ENCODE data around the gene TPK1.
"Not testable (repeated sequence)": the region's sequence is repeated elsewhere in the genome, so short reads cannot be mapped to it uniquely, and the experiment has no call there.

Gene TPK1

DNA sequence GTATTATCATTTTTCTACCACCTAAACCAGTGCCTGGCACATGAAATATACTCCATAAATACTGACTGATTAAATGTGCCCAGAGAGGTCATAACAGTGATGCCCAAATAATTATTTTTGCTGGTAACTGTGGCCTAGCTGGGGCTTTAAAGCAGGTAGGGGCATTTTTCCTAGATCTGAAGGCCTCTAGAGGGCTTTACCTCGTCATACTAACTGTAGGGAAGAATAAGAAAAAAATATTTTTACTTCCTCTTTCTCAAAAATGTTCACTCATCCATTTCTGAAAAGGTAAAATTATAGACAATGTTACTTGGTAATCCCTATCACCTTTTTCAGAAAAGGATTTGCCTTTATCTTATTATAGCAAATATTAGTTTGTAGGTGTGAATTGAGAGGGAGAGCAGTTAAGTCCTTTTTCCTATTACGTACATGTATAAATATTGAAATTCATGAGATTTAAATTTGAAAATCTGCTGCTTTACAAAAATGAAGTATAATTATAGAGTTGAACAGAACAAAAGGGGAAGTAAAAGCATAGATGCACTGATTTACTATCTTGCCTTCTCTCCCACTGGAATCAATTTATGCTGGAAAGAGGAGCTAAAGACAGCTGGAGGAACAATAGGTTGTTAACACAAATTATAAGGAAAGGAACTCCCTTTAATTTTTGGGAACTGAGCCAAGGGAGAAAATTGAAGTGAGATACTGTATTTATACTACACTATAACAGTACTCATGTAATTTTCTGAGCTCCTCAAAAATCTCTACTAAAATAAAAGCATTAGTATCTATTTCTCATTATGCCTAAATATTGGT, 360.8 kb downstream of the TPK1 start:
- DNase-seq (ENCODE audit: low read depth), result no peak

DNA sequence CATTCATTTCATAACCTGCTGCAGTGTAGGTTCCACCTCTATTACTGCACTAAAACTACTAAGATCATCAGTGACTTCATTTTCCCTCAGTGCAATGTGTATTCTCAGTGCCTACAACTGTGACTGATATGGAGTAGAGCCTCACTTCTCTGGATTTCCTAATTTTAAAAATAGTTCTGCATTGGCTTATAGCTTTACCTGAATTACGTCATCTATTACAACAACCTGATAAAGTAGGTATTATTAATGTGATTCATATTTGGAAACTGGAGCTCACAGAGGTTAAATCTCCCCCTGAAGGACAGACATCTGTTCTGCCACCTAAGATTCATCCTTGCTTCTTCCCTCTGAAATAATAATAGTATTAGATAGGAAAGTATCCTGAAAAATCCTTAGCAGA, 361.5 kb downstream of the TPK1 start:
- DNase-seq (ENCODE audit: low read depth), result no peak

DNA sequence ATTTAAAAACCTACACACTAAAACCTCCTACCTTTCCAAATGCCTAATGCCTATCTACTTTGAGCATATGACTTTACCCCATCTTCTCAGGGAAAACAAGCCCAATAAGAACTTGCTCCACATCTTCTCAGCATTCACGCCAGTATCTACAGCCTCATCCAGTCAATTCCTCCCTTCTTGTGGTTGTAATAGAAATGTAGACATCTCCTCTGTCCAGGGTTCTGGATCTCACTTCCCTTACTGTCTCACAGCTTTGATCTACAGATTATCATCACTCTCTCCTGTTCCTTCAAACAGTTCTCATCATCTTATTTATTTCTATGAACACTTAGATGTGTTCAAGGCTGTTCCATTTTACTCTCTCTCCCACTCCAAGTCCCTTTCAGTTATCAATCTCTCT, 361.9 kb downstream of the TPK1 start:
- no peak for DNase-seq (ENCODE audit: low read depth)

DNA sequence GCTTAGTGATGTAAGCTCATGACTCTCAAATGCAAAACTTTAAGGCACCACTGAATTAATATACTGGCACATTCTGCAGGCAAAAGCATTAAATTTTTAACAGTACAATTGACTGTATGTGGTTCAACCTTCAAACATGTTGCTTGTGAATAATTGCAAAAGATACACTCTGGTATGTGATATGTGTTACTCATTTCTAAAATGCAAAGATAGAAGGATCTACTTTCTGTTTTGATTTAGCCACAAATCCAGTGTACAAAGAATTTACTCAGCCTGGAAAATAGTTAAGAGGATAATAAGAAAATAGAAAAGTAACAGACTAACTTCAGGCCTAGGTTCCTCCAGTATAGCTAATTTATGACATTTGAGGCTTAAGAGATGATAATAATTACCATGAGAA, 365.8 kb downstream of the TPK1 start:
- no peak for DNase-seq (ENCODE audit: low read depth)

DNA sequence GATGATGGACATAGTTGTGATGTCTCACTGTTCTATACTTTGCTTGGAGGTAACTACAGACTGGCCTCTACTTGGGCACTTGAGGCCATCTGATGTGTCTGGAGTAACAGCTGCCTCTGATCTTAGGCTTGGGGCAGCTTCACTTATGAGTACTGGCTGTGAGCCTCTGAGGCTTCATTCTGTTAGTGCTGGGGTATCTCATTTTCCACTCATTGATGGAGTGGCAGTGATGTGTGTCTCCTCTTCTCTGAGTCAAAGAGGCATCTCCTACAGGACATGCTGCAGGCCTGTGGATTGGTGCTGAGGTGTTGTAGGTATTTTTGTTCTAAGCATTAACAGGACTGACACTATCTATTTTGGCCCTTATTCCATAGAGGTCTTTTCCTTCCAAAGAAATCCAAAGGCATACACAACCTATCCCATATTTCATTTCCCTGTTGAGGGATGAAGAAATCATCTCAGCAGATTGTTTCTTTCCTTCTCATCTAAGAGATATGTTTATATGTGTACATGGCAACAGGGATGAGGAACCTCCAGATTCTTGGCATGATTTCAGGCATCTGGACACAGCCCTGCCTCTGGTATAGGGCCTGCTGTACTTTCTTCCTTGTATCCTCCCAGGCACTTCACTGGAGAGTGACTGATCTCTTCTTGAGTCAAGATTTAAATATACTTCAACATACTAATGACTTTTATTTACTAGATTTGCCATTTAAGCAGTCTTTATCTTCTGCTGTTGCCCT, 366.7 kb downstream of the TPK1 start:
- no peak for DNase-seq (ENCODE audit: low read depth)

DNA sequence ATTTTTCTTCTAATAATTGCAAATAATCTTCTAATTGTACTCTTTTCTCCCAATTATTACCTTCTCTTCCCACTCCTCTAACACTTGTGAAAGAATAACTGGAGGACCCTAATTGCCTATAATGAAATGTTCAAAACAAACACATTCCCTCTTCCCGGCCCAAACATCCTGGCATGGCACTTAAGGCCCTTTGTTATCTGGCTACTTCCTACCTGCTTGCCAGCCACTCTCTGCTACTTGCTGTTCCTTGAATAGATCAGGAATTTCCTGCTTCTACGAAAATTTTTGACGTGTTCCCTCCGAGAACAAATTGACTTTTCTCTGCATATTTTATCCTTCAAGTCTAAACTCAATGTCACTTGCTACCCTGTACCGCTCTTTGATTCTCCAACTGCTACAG, 376.2 kb downstream of the TPK1 start:
- no peak for DNase-seq (ENCODE audit: low read depth)

DNA sequence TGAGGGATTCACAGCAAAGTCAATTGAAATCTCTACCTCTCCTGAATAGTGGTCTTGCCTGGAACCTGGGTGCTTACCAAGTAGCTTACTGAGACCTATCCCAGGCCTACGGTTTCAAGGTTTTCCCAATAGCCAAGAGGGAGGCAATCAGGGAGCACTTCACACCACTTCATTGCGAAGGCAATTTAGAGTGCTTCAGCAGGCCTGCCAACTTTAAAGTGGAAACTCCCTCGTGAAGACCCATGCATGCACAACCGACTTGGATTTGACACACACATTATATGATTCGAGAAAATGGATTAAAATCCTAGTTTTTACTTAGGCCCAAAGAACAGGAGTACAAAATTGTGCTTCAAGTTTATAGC, 380.8 kb downstream of the TPK1 start:
- DNase-seq (ENCODE audit: low read depth), result no peak

DNA sequence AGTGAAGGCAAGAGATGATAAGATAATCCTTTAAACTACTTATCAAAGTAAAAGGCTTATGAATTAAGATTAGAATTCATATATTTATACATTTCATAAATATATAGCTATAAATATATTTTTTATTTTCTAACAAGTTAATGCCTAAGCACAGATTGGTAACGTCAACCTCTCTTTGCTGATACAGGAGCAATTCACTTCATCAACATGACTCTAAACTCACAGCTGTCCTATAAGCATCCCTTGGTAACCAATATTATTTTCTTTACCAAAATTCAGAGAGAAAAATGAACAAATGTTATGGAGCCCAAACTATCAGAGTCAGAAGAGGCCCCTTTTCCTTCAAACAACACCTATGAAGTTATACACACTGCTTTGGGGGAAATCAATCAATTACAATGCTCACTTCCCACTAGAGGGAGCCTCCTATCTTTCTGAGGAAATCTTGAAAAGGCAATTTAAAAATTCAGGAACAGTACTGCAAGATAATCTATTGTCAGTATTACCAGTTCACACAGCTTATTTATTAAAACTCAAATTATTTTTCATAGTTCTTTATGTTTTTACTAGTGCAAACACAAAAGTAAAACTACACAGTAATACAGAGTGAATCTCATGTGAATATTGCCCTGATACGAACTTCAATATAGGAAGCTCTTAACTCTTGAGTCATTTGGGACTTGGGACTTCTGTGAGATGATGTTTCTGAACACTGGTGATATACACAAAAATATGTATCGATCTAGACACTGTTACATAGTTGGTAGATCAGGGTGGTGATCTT, 381.4 kb downstream of the TPK1 start:
- DNase-seq (ENCODE audit: low read depth), result no peak

DNA sequence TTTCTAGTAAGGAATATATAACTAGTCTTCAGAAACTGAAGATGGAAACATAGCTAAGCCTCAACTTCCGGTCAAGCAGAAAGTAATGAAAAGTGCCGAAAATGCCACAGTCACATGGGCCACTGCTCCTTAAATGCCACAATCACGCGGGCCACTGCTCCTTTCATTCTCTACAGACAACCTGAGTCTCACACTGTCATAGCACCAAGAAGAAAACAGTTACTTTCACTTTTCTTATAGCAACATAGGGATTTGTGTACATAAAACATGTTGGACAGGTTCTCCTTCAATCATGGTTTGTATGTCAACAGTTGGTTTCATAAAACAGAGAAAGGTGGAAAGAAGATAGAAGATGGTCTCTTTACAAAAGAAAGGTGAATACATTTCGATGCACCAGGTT, 383.8 kb downstream of the TPK1 start:
- DNase-seq (ENCODE audit: low read depth), result no peak

DNA sequence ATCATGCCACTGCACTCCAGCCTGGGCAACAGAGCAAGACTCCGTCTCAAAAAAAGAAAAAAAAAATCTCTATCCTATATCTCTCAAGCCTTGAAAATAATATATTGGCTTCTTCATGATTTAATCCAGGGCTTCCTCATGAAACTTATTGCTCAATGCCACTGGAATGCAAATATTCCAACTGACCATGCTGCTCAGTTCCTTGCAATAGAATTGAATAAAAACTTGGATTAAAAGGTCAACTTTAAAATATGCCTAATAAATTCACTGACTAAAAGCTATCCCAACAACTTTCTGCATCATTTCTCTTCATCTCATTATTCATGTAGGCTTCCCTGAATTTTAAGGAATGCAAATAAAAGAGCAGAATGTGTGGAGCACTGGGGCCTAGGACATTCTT, 390.3 kb downstream of the TPK1 start:
- no peak for DNase-seq (ENCODE audit: low read depth)

DNA sequence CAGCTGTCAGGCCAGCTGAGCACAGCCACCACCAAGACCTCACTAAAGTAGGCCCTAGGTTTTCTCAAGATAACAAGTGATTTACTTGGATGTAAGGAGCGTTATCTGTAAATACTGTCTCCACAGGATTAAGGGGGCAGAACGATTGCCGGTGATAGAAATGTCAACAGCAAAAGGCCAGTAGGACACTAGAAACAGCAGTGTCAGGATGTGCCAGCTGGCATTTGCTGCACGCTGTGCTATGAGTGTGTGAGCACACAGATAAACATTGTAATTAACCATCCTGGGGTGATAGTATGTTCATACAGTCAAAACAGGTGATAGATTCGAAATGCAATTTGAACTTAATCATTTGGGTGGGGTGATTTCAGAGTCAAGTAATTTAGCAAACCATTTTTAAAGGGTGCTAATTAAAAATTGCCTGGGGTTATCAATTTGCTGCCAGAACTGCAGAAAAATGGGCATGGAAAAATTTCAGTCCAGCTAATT, 396.1 kb downstream of the TPK1 start:
- no peak for DNase-seq (ENCODE audit: low read depth)

DNA sequence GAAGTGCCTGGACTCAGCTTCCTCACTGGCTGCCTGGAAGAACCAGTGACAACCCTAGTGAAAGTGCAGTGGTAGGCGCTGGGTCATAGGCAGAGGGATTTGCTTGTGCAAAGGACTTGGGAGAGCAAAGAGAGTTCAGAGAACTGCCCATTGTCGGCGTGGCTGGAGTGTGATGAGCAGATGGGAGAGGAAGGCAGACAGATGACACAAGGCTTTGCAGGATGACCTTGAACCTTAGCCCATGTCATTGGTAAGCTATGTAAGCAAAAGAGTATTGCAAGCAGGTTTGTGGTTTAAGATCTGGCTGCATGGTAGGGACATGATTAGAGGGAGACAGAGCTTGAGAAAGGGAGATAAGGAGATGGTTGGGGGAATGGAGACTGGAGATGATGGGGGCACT, 397.1 kb downstream of the TPK1 start:
- no peak for DNase-seq (ENCODE audit: low read depth)

DNA sequence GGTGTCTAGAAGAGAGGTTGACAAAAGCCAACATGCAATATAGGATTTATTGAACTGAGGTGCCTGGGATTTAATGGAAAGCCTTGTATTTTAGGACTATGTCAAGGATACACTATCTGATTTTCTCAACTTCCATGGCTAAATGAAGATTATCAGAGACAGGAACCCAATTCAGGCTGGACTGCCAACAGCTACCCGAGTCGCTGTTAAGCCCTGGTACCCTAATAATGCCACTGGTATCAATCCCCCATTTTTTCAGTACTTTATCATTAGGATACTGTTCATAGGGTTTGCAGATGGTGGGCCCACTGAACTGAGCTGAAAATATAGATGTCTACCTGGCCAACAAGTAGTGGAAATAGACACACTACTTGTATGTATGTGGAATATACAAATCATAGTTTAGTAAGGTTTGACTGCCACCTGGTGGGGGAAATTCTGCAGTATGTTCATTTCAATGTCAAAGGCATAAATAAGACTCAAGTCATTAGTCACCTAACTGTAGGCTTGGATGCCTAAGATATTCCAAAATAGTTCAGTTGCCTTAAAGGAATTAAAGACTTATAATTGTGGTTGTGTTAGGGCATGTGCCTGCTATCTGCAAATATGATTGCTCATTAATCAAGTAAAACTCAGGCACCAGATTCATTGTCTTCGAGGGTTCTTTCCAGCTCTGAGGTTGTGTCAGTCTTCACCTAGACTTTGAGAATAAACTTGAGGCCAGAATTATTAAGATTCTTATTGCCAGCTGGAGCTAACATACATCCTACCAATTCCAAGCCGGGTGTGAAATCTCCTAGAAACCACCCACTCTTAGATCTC, 398.3 kb downstream of the TPK1 start:
- no peak for DNase-seq (ENCODE audit: low read depth)

DNA sequence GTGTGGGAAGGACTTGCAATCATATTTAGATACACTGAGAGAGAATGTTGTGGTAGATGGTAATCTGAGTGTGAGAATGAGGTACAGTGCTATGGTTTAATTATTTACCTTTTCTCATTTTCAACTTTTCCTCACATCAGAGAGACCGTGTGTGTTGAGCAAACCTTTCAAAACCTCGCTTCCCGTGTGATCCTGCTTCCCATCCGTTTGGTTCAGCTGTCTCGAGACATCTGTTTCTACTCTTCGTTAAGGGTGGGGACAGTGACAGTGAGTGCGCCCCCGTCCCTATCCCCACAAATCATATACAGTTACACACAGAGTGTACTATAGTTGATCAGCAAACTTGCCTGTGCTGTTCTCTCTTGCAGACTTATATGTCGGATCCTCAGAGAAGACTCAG, 399.4 kb downstream of the TPK1 start:
- DNase-seq (ENCODE audit: low read depth), result no peak

DNA sequence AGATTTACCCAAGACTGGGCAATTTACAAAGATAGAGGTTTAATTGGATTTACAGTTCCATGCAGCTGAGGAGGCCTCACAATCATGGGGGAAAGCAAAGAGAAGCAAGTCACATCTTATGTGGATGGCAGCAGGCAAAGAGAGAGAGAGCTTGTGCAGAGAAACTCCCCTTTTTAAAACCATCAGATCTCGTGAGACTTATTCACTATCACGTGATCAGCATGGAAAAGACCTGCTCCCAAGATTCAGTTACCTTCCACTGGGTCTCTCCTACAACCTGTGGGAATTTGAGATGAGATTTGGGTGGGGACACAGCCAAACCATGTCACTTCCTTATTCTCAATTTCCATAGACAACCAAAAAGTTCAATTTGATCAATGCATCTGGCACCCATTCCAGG, 407.4 kb downstream of the TPK1 start:
- DNase-seq (ENCODE audit: low read depth), result no peak

DNA sequence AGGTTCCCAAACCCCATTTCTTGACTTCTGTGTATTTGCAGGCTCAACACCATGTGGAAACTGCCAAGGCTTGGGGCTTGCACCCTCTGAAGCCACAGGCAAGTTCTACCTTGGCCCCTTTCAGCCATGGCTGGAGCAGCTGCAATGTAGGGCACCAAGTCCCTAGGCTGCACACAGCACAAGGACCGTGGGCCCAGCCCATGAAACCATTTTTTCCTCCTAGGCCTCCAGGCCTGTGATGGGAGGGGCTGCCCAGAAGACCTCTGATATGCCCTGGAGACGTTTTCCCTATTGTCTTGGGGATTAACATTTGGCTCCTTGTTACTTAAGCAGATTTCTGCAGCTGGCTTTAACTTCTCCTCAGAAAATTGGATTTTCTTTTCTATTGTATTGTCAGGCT, 408.3 kb downstream of the TPK1 start:
- not testable (repeated sequence) for DNase-seq (ENCODE audit: low read depth)

DNA sequence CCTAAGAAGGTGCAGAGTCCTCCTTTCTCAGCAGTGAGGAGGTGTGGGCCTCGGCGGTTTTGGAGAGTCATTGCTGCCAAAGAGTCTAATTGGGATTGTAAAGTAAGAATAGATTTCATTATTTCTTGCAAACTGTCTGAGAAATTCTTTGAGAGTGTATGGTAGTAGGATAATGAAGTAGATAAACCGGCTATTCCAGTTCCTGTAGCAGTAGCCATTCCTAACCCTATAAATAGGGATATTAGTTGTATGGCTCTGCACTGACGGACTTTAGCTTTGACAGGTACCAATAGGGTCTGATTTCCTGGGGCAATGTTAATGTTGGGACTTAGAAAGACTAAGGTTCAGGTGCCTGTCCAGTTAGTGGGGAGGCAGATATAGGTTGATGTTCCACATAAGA, 416.9 kb downstream of the TPK1 start:
- not testable (repeated sequence) for DNase-seq (ENCODE audit: low read depth)

DNA sequence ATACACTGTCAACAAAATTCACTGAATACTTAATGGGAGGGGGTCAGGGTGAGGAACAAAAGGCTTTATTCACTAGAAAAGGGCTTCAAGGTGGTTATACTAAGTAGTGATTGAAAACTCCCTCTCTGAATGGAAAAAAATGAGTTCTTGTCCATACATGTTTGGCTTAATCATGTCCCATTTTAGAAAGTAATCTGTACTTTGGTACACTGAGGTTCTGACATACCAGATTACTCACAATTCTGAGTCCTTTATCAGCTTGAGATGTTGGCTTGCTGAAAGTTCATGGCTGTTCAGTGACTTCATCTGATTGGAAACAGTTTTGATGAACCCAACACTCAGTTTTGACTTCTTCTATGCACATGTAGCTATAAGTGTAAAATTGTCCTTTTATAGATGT, 419.5 kb downstream of the TPK1 start:
- DNase-seq (ENCODE audit: low read depth), result no peak

DNA sequence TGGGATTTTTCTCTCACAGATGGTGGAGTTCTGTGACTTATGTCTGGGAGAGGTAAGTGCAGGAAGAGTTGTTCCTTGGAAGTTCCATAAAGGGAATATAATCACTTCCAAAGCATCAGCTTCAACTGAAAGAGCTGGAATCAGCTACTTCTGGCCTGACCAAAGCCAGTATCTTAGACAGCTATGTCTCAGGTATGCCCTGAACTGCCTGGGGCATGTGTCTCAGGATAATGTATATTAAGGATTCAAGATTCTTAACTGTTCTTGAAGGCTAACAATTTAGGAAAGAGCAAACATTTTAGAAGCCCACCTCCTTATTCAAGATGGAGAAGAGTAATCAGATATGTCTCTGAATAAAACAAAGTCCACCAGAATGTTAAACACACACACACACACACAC, 420.0 kb downstream of the TPK1 start:
- DNase-seq (ENCODE audit: low read depth), result no peak

DNA sequence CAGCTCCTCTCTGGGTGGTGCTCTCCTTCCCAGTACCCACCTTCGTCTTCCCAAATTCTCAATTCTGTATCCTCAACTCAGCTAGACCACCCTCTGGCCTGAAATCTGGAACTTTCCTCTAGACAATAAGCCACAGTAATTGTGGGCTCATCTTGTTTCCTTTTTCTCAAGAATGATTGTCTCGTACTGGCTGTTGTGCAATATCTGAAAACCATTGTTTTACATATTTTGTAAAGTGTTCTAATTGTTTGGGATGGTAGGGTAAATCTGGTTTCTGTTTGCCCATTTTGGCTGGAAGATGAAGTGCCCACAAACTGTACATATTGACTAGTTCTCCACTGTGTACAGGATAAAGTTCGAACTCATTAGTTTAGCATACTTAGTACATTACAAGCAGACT, 421.0 kb downstream of the TPK1 start:
- no peak for DNase-seq (ENCODE audit: low read depth)

DNA sequence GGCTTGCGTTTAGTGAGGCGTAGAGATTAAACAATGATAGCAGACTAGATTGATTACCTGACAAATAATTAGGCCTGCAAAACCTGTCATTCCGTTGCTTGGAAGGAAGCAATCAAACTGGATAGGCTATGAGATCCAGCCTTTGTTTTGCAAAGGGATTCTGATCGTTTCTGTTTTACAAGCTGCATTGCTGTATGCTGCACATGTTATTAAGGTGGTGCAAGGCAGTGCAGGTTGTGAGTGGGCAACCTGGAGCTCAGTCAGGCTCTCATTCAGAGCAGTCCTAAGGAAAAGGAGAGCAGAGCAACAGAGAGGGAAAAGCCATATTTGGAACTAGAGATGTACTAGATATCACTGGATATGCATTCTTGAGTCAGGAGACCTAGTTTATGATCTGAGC, 425.4 kb downstream of the TPK1 start:
- DNase-seq (ENCODE audit: low read depth), result no peak

DNA sequence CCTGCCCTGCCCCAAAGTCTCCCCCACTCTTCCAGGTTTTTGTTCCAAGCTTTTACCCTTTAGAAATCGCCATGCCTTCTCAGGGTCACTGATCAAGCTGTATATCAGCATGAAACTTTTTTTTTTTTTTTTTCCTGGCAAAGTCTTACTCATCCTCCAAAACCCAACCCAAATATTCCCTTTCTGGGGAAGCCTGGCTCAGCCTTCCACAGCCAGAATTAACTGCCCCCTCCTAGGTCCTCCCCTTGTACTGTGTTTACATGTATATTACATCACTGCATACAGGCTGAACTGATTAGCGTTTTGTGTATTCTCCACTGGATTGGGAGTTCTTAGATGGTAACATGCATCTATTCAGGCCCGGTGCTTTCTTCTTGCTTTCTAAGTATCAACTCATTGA, 427.7 kb downstream of the TPK1 start:
- DNase-seq (ENCODE audit: low read depth), result no peak
